Measurements from ENCODE around the gene TNFAIP8L3. TPM values are rescaled to one million over a fixed set of nuclear protein-coding genes. Genes with fewer than 3 reads are reported as not detected.
A peak's percentile ranks its signal among the peaks of the same experiment; 100 is the strongest.

Gene TNFAIP8L3
- total RNA-seq, 4 donors from 2014 or later: 3.7 to 13.1 (median 8.1) TPM

DNA sequence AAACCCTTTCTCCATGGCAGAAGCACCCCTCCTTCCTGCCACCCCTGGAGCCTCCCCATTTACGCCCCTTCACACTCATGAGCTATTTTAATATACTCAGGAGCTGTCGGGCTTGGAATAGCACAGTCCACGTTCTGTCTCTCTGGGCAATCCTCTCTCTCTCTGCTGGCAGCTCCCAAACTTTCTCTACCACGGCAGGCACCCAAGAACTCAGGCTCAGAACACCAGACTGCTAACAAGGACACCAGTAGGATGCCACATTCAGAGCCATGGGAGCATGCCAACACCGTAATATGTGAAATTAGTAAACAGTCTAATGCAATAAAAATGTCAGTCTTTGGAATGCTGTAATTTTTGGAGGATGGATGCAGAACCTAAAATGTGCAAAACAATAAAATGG lies 19.3 kb downstream of the TNFAIP8L3 start:
- 85% methylated on average over 4 to 5 of the region's 5 CpGs for WGBS, 2 donors
- H3K27ac ChIP-seq: peak overlapping the region in 3 of 4 donors; percentile 73 to 85 (median 77)
- intact Hi-C loops (cut with DNase I): no loop called here

DNA sequence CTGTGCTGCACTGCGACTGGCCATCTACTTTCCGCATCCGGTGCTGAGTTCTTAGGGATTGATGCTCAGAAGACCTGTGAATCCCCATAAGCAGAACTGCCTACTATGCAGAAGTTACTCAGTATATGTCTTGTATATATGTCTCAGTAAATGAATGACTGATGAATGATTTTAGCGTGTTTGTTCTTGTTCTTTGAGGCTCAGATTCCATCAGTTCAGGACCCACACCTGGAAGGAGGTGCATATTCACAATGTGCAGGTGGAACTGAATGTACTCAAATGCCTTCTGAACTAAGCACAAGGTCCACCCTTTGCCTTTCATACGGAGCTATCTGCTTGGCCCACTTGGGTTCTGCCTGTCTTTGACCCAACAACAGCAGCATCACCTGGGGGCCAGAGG lies 19.8 kb downstream of the TNFAIP8L3 start:
- intact Hi-C loops (cut with DNase I): no loop called here
- no peaks in the 10 kb centered on the region for H3K9me3 ChIP-seq
- DNase-seq: no peak
- H3K27me3 ChIP-seq: no peaks in the 10 kb centered on the region
- H3K4me3 ChIP-seq: no peak overlapping the region
- peak overlapping the region in 3 of 4 donors; percentile 73 to 85 (median 77) for H3K27ac ChIP-seq
- no peaks in the 10 kb centered on the region for H3K36me3 ChIP-seq
- TF ChIP-seq, protein P1, sequence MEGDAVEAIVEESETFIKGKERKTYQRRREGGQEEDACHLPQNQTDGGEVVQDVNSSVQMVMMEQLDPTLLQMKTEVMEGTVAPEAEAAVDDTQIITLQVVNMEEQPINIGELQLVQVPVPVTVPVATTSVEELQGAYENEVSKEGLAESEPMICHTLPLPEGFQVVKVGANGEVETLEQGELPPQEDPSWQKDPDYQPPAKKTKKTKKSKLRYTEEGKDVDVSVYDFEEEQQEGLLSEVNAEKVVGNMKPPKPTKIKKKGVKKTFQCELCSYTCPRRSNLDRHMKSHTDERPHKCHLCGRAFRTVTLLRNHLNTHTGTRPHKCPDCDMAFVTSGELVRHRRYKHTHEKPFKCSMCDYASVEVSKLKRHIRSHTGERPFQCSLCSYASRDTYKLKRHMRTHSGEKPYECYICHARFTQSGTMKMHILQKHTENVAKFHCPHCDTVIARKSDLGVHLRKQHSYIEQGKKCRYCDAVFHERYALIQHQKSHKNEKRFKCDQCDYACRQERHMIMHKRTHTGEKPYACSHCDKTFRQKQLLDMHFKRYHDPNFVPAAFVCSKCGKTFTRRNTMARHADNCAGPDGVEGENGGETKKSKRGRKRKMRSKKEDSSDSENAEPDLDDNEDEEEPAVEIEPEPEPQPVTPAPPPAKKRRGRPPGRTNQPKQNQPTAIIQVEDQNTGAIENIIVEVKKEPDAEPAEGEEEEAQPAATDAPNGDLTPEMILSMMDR (IDR thresholded peaks at IDR 0.05): no peak
- no peak for TF ChIP-seq POLR2A (IDR thresholded peaks at IDR 0.05)
- H3K4me1 ChIP-seq: peaks cover 0 to 39% (median 13%) of the 10 kb centered on the region in 3 donors
- WGBS, 2 donors: 72 to 86% methylated on average over 3 to 5 of the region's 5 CpGs

More for the DNA sequence above, 19.3 kb downstream of the TNFAIP8L3 start:
- peaks cover 0 to 39% (median 13%) of the 10 kb centered on the region in 3 donors for H3K4me1 ChIP-seq
- H3K9me3 ChIP-seq: no peaks in the 10 kb centered on the region
- H3K36me3 ChIP-seq: no peaks in the 10 kb centered on the region
- no peaks in the 10 kb centered on the region for H3K27me3 ChIP-seq
- TF ChIP-seq, protein P1 (IDR thresholded peaks at IDR 0.05): no peak
- no peak for TF ChIP-seq POLR2A (IDR thresholded peaks at IDR 0.05)
- no peak for DNase-seq
- no peak overlapping the region for H3K4me3 ChIP-seq

DNA sequence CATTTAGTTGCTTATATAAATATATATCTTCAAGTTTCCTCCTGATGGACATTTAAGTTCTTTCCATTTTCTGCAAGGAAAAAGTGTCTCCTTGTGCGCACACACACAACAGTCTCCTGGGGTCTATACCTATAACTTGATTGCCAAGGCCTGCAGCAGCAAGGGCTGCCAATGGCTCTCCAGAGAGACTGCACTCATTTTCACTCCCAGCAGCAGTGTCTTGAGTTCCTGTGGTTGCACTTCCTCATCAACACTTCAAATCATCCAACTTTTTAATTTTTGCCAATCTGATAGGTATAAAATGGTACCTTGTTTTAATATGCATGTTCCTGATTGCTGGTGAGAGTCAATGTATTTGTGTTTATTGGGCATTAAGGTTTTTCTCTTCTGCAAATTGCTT lies 23.1 kb downstream of the TNFAIP8L3 start:
- Histone ChIP-seq H3K4me1 (peaks cover 0 to 28% (median 19%) of the 10 kb centered on the region in 3 donors), H3K4me3 (no peak overlapping the region), H3K9me3 (no peaks in the 10 kb centered on the region), H3K27ac (no peak overlapping the region), H3K36me3 (no peaks in the 10 kb centered on the region), H3K27me3 (no peaks in the 10 kb centered on the region)
- no peak for DNase-seq
- intact Hi-C loops (cut with DNase I): no loop called here
- 64 to 87% methylated on average over 1 of the region's 1 CpG for WGBS, 2 donors
- TF ChIP-seq, protein P1 (IDR thresholded peaks at IDR 0.05): no peak
- no peak for TF ChIP-seq POLR2A (IDR thresholded peaks at IDR 0.05)

DNA sequence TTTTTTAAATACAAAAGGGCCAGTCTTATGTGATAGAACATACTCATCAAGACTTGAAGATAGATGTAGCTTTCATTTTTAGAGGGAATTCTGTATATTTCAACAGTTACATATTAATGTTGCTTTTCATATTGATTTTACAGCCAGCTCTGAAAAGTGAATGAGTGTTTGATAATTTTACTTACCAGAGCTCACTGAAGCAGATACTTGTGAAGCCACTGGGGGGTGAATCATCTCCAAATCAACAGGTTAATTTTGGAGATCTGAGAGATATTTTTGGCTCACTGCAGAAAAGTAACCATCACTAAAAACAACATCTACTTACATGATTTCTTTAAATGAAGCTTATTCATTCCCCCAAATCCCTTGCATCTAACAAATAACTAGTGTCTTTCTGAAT lies 24.7 kb downstream of the TNFAIP8L3 start:
- Histone ChIP-seq H3K36me3 (no peaks in the 10 kb centered on the region), H3K27me3 (no peaks in the 10 kb centered on the region), H3K9me3 (no peaks in the 10 kb centered on the region), H3K4me3 (no peak overlapping the region), H3K4me1 (peaks cover 0 to 29% (median 15%) of the 10 kb centered on the region in 3 donors), H3K27ac (no peak overlapping the region)
- no peak for DNase-seq
- intact Hi-C loops (cut with DNase I): no loop called here
- TF ChIP-seq, protein P1 (IDR thresholded peaks at IDR 0.05): no peak
- TF ChIP-seq POLR2A (IDR thresholded peaks at IDR 0.05): no peak

GRCh38 chr15:51067510-51067909 lies 27.2 kb downstream of the TNFAIP8L3 start:
- H3K27me3 ChIP-seq: no peaks in the 10 kb centered on the region
- WGBS, 2 donors: 63 to 66% methylated on average over 3 of the region's 3 CpGs
- H3K4me1 ChIP-seq: peaks cover 0 to 24% (median 13%) of the 10 kb centered on the region in 3 donors
- H3K36me3 ChIP-seq: no peaks in the 10 kb centered on the region
- TF ChIP-seq POLR2A (IDR thresholded peaks at IDR 0.05): no peak
- TF ChIP-seq, protein P1 (IDR thresholded peaks at IDR 0.05): no peak
- H3K4me3 ChIP-seq: no peak overlapping the region
- no peak for DNase-seq
- intact Hi-C loops (cut with DNase I): no loop called here
- no peaks in the 10 kb centered on the region for H3K9me3 ChIP-seq
- H3K27ac ChIP-seq: peak overlapping the region in 3 of 4 donors; percentile 44 to 75 (median 71)
